AG09319 (cell line): ENCODE results near the gene GNPAT.

ENCODE experiments used
- DNase-seq: peaks from one replicate; pipeline ENCODE4 v3.0.0-alpha.2; 2010; ENCODE audit warnings: low read depth; ENCODE audit errors: extremely low read depth
- TF ChIP-seq, protein P1 (sequence below): IDR thresholded peaks from 2 replicates; pipeline ENCODE4 v1.5.1; 2011; ENCODE audit warnings: low read depth, mild to moderate bottlenecking, inconsistent platforms, low read length, moderate library complexity

The GNPAT gene

DNA sequence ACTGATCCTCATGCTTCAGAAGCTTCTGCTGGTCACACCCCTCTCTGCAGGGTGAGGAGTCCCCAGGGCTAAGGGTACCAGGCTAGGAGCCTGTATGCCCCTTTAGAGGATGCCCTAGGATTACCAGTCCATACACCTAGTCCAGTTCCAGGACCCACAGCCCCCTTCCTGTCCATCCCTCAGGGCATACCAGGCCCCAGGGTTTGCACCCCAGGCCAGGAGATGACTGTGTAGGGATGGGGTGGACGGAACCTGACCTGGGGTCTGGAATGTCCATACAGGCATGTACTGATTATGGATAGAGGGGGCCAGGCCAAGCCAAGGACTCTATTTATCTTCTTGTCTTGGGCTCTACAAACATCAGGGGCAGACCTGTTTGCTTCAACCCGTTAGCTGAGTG, 44.3 kb upstream of the GNPAT start:
- TF ChIP-seq, protein P1, sequence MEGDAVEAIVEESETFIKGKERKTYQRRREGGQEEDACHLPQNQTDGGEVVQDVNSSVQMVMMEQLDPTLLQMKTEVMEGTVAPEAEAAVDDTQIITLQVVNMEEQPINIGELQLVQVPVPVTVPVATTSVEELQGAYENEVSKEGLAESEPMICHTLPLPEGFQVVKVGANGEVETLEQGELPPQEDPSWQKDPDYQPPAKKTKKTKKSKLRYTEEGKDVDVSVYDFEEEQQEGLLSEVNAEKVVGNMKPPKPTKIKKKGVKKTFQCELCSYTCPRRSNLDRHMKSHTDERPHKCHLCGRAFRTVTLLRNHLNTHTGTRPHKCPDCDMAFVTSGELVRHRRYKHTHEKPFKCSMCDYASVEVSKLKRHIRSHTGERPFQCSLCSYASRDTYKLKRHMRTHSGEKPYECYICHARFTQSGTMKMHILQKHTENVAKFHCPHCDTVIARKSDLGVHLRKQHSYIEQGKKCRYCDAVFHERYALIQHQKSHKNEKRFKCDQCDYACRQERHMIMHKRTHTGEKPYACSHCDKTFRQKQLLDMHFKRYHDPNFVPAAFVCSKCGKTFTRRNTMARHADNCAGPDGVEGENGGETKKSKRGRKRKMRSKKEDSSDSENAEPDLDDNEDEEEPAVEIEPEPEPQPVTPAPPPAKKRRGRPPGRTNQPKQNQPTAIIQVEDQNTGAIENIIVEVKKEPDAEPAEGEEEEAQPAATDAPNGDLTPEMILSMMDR = no peak
- no peak for DNase-seq

DNA sequence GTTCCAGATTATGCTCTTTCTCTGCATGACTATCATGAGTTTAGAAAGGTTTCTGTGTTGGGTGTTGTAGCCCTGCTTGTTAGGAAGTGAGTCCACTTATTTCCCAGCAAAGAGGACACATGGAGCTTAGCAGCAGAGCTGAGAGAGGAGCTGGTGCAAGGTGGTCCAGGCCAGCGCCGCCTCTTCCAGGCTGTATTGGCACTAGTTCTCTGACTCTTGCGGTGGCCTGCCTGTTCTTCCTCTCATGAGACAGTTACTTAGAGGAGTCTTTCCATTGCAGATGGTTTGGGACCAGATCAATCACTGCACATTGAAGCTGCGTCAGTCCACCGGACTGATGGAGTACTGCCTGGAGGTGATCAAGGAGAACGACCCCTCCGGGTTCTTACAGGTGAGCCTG, 41.1 kb upstream of the GNPAT start:
- TF ChIP-seq, protein P1 = no peak
- no peak for DNase-seq

DNA sequence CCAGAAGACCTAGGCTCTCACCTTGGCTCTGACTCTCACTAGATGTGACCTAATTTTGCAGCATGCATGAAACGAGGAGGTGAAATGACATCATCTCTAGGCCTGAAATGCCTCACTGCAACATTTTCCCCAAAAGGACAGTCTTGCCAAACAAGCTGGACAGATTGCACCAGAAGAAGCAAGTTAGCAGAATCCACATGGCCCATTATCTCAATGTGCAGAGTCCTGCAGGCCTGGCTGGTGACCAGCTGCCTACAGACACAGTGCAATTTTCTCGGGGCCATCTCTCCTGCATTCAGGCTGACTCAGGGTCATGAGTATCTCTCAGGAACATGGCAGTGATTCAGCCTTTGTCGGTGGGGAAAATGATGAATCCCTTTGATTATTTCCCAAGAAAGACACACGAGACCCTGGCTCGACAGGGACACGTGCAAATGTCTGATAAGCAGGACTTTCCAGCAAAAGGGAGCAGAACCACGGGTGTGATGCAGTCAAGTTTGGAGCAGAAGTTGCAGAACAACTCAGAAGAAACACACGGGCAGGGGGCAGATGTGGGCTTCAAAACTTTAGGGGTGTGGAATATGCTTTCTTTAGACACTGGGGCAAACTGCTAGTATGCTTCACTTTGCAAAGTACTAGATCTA, 40.5 kb upstream of the GNPAT start:
- DNase-seq = no peak

DNA sequence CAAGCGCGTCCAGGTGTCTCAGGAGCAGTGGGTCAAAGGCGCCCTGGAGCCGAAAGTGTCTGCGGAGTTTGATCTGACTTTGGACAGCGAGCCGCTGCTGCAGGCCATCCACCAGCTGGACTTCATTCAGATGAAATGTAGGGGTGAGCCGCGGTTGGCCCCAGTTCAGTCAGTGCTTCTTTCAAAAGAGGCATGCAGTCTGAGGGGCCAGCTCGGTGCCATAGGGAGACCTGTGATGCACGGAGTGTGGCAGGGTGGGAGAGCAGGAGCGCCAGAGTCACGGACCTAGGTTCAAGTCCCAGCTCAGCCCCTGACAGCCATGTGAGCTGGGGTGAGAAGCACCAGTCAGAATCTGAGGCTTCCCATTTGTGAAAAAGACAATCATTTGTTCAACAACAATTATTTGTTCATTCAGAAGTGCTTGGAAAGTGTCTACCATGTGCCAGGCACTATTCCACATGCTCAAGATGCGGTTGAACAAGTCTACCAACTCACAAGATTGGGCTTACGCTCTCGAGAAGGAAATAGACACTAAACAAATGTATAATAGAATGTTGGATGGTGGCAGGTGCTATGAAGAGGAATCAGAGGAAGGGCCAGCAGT, 39.5 kb upstream of the GNPAT start:
- no peak for DNase-seq
- TF ChIP-seq, protein P1 = no peak

More for the DNA sequence above, 40.5 kb upstream of the GNPAT start:
- TF ChIP-seq, protein P1 = no peak

DNA sequence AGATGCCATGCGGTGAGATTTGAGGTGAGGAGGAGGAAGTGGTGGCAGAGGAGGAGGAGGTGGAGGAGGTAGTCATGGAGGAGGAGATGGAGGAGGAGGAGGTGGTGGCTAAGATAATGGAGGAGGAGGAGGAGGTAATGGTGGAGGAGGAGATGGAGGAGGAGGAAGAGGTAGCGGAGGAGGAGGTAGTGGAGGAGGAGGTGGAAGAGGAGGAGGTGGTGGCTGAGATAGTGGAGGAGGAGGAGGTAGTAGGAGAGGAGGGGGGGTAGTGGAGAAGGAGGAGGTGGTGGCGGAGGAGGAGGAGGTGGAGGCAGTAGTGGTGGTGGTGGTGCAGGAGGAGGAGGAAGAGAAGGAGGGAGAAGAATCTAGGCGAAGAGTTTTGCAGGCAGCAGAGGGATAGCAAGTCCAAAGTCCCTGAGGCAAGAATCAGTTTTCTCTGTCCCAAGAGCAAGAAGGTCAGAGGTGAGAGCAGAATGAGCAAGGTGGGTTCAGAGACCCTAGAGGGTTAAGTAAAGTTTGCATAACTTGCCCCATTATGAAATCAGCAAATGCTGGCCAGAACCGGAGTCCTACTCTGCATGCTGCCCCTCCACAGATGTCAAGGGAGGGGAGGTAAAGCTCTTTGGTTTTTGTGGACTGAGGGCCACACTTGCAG, 38.9 kb upstream of the GNPAT start:
- no peak for DNase-seq
- TF ChIP-seq, protein P1 = no peak

DNA sequence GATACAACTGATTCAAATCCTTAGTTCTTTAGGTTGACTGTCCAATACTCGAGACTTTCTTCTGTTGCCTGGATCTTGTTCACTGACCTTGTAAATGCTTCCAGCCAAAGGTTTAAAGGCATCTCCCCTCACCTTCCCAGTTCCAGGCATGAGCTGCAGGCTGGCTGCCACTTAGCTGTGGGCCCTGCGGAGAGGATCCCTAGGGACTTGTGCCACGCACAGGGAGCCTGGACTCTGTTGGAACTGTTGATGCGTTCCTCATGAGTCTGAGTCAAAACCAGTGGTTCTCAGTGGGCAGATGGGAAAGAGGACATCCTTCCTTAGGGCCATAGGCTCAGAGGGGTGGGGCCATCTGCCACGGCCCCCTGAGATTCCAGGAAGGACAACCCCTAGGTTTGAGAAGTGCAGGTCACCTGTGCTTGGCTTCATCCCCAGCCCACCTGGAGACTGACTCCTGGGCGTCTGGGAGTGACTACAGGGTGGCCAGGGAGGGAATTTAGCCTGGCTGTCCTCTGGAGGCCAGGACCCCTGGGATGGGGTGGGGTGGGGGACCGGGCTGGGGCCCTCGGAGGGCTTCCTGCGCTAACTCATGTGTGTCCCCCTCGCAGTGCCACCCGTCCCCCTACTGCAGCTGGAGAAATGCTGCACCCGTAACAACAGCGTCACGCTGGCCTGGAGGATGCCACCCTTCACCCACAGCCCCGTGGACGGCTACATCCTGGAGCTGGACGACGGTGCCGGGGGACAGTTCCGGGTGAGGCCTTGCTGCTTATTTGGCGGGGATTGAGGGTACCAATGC, 37.6 kb upstream of the GNPAT start:
- DNase-seq = no peak
- TF ChIP-seq, protein P1 = no peak
